ENCODE results near the gene KHNYN.

The KHNYN gene

GRCh38 chr14:24426912-24427536, 2.7 kb upstream of the KHNYN start:
- H3K27me3 ChIP-seq (ENCODE audit: control insufficient read depth, insufficient read depth, low read length) = peaks cover 15% of the 10 kb centered on the region
- H3K4me3 ChIP-seq (ENCODE audit: low read depth, low read length) = no peak overlapping the region

GRCh38 chr14:24427537-24428508, 1.9 kb upstream of the KHNYN start:
- Histone ChIP-seq H3K36me3 (ENCODE audit: control insufficient read depth, insufficient read depth, low read length) (peaks cover 6% of the 10 kb centered on the region), H3K4me1 (ENCODE audit: control insufficient read depth, insufficient read depth, low read length) (peaks cover 24% of the 10 kb centered on the region), H3K27ac (ENCODE audit: low read depth, low read length) (no peak overlapping the region), H3K27me3 (ENCODE audit: control insufficient read depth, insufficient read depth, low read length) (peaks cover 13% of the 10 kb centered on the region), H3K9ac (ENCODE audit: low read length) (no peak overlapping the region), H3K9me3 (ENCODE audit: control insufficient read depth, insufficient read depth, low read depth, low read length) (no peaks in the 10 kb centered on the region), H3K4me3 (ENCODE audit: low read depth, low read length) (no peak overlapping the region)

More at GRCh38 chr14:24426912-24427536, 2.7 kb upstream of the KHNYN start:
- Histone ChIP-seq H3K36me3 (ENCODE audit: control insufficient read depth, insufficient read depth, low read length) (no peaks in the 10 kb centered on the region), H3K4me1 (ENCODE audit: control insufficient read depth, insufficient read depth, low read length) (peaks cover 24% of the 10 kb centered on the region), H3K27ac (ENCODE audit: low read depth, low read length) (no peak overlapping the region), H3K9me3 (ENCODE audit: control insufficient read depth, insufficient read depth, low read depth, low read length) (no peaks in the 10 kb centered on the region), H3K9ac (ENCODE audit: low read length) (no peak overlapping the region)

GRCh38 chr14:24428628-24429394, 943 bp upstream of the KHNYN start:
- Histone ChIP-seq H3K36me3 (ENCODE audit: control insufficient read depth, insufficient read depth, low read length) (peaks cover 14% of the 10 kb centered on the region), H3K9me3 (ENCODE audit: control insufficient read depth, insufficient read depth, low read depth, low read length) (no peaks in the 10 kb centered on the region), H3K4me1 (ENCODE audit: control insufficient read depth, insufficient read depth, low read length) (peaks cover 24% of the 10 kb centered on the region), H3K27me3 (ENCODE audit: control insufficient read depth, insufficient read depth, low read length) (peaks cover 5% of the 10 kb centered on the region; the same call in 1 of the 2 replicates), H3K4me3 (ENCODE audit: low read depth, low read length) (peak overlapping the region; percentile 73), H3K9ac (ENCODE audit: low read length) (no peak overlapping the region), H3K27ac (ENCODE audit: low read depth, low read length) (no peak overlapping the region)

- Histone ChIP-seq H3K36me3 (ENCODE audit: control insufficient read depth, insufficient read depth, low read length) (peaks cover 17% of the 10 kb centered on the region), H3K9ac (ENCODE audit: low read length) (peak overlapping the region; percentile 40), H3K4me3 (ENCODE audit: low read depth, low read length) (peak overlapping the region; percentile 73), H3K9me3 (ENCODE audit: control insufficient read depth, insufficient read depth, low read depth, low read length) (no peaks in the 10 kb centered on the region), H3K4me1 (ENCODE audit: control insufficient read depth, insufficient read depth, low read length) (peaks cover 24% of the 10 kb centered on the region), H3K27me3 (ENCODE audit: control insufficient read depth, insufficient read depth, low read length) (peaks cover 5% of the 10 kb centered on the region; the same call in 1 of the 2 replicates), H3K27ac (ENCODE audit: low read depth, low read length) (peak overlapping the region; percentile 74; the same call in 1 of the 2 replicates)
Observed at GRCh38 chr14:24430143-24430681, 458 bp downstream of the KHNYN start.

- Histone ChIP-seq H3K4me3 (ENCODE audit: low read depth, low read length) (peak overlapping the region; percentile 73), H3K9me3 (ENCODE audit: control insufficient read depth, insufficient read depth, low read depth, low read length) (no peaks in the 10 kb centered on the region), H3K36me3 (ENCODE audit: control insufficient read depth, insufficient read depth, low read length) (peaks cover 17% of the 10 kb centered on the region), H3K27ac (ENCODE audit: low read depth, low read length) (no peak overlapping the region), H3K27me3 (ENCODE audit: control insufficient read depth, insufficient read depth, low read length) (peaks cover 5% of the 10 kb centered on the region; the same call in 1 of the 2 replicates), H3K4me1 (ENCODE audit: control insufficient read depth, insufficient read depth, low read length) (peaks cover 24% of the 10 kb centered on the region), H3K9ac (ENCODE audit: low read length) (peak overlapping the region; percentile 40)
Observed at GRCh38 chr14:24430682-24431568, 1.2 kb downstream of the KHNYN start.

- H3K9ac ChIP-seq (ENCODE audit: low read length) = no peak overlapping the region
- H3K9me3 ChIP-seq (ENCODE audit: control insufficient read depth, insufficient read depth, low read depth, low read length) = no peaks in the 10 kb centered on the region
- H3K27ac ChIP-seq (ENCODE audit: low read depth, low read length) = no peak overlapping the region
- H3K36me3 ChIP-seq (ENCODE audit: control insufficient read depth, insufficient read depth, low read length) = peaks cover 23% of the 10 kb centered on the region
- H3K27me3 ChIP-seq (ENCODE audit: control insufficient read depth, insufficient read depth, low read length) = peaks cover 5% of the 10 kb centered on the region; the same call in 1 of the 2 replicates
- H3K4me3 ChIP-seq (ENCODE audit: low read depth, low read length) = peak overlapping the region; percentile 73
- peaks cover 24% of the 10 kb centered on the region for H3K4me1 ChIP-seq (ENCODE audit: control insufficient read depth, insufficient read depth, low read length)
Observed at GRCh38 chr14:24431569-24432258, 2.0 kb downstream of the KHNYN start.

GRCh38 chr14:24432259-24433131, 2.7 kb downstream of the KHNYN start:
- Histone ChIP-seq H3K4me3 (ENCODE audit: low read depth, low read length) (no peak overlapping the region), H3K9ac (ENCODE audit: low read length) (no peak overlapping the region)

GRCh38 chr14:24434036-24434435, 4.3 kb downstream of the KHNYN start:
- Histone ChIP-seq H3K27me3 (ENCODE audit: control insufficient read depth, insufficient read depth, low read length) (peaks cover 2% of the 10 kb centered on the region; the same call in 1 of the 2 replicates), H3K4me1 (ENCODE audit: control insufficient read depth, insufficient read depth, low read length) (peaks cover 16% of the 10 kb centered on the region), H3K4me3 (ENCODE audit: low read depth, low read length) (no peak overlapping the region), H3K27ac (ENCODE audit: low read depth, low read length) (no peak overlapping the region), H3K9me3 (ENCODE audit: control insufficient read depth, insufficient read depth, low read depth, low read length) (no peaks in the 10 kb centered on the region), H3K36me3 (ENCODE audit: control insufficient read depth, insufficient read depth, low read length) (peaks cover 45% of the 10 kb centered on the region), H3K9ac (ENCODE audit: low read length) (no peak overlapping the region)

More at GRCh38 chr14:24432259-24433131, 2.7 kb downstream of the KHNYN start:
- Histone ChIP-seq H3K36me3 (ENCODE audit: control insufficient read depth, insufficient read depth, low read length) (peaks cover 30% of the 10 kb centered on the region), H3K27me3 (ENCODE audit: control insufficient read depth, insufficient read depth, low read length) (peaks cover 5% of the 10 kb centered on the region; the same call in 1 of the 2 replicates), H3K4me1 (ENCODE audit: control insufficient read depth, insufficient read depth, low read length) (peaks cover 19% of the 10 kb centered on the region), H3K27ac (ENCODE audit: low read depth, low read length) (no peak overlapping the region), H3K9me3 (ENCODE audit: control insufficient read depth, insufficient read depth, low read depth, low read length) (no peaks in the 10 kb centered on the region)

GRCh38 chr14:24434676-24435075, 4.9 kb downstream of the KHNYN start:
- Histone ChIP-seq H3K27me3 (ENCODE audit: control insufficient read depth, insufficient read depth, low read length) (no peaks in the 10 kb centered on the region), H3K36me3 (ENCODE audit: control insufficient read depth, insufficient read depth, low read length) (peaks cover 52% of the 10 kb centered on the region), H3K9ac (ENCODE audit: low read length) (no peak overlapping the region), H3K9me3 (ENCODE audit: control insufficient read depth, insufficient read depth, low read depth, low read length) (no peaks in the 10 kb centered on the region), H3K27ac (ENCODE audit: low read depth, low read length) (no peak overlapping the region), H3K4me3 (ENCODE audit: low read depth, low read length) (no peak overlapping the region), H3K4me1 (ENCODE audit: control insufficient read depth, insufficient read depth, low read length) (peaks cover 12% of the 10 kb centered on the region)

Measured in HUES6 (cell line).